GM18502 (cell line): ENCODE data around the gene MICAL3.

ENCODE experiments used
- ATAC-seq: cut with Tn5 transposase; IDR thresholded peaks from one replicate; pipeline ENCODE4 v1.9.1; 2021; ENCODE audit warnings: mild to moderate bottlenecking; ENCODE audit not compliant: unreplicated experiment, poor library complexity

The MICAL3 gene

GRCh38 chr22:17977371-17977770, 47.0 kb downstream of the MICAL3 start:
- no peak for ATAC-seq

GRCh38 chr22:17976121-17976520, 48.2 kb downstream of the MICAL3 start:
- no peak for ATAC-seq

GRCh38 chr22:17974703-17975372, 49.5 kb downstream of the MICAL3 start:
- no peak for ATAC-seq

- ATAC-seq = no peak
Measured at GRCh38 chr22:17974087-17974486, 50.3 kb downstream of the MICAL3 start.

- no peak for ATAC-seq
Measured at GRCh38 chr22:17973217-17973616, 51.1 kb downstream of the MICAL3 start.

GRCh38 chr22:17972385-17973191, 51.8 kb downstream of the MICAL3 start:
- ATAC-seq = no peak

- no peak for ATAC-seq
Measured at GRCh38 chr22:17971711-17972110, 52.6 kb downstream of the MICAL3 start.

GRCh38 chr22:17970201-17970708, 54.1 kb downstream of the MICAL3 start:
- no peak for ATAC-seq

- ATAC-seq = no peak
Measured at GRCh38 chr22:17969701-17970113, 54.7 kb downstream of the MICAL3 start.

GRCh38 chr22:17968126-17968525, 56.2 kb downstream of the MICAL3 start:
- no peak for ATAC-seq

GRCh38 chr22:17966403-17966717, 58.0 kb downstream of the MICAL3 start:
- ATAC-seq = no peak

GRCh38 chr22:17965538-17966402, 58.6 kb downstream of the MICAL3 start:
- no peak for ATAC-seq

- peak; percentile 80 for ATAC-seq
Measured at GRCh38 chr22:17964643-17965042, 59.7 kb downstream of the MICAL3 start.

- peak; percentile 31 for ATAC-seq
Measured at GRCh38 chr22:17964156-17964555, 60.2 kb downstream of the MICAL3 start.

- no peak for ATAC-seq
Measured at GRCh38 chr22:17963015-17963414, 61.3 kb downstream of the MICAL3 start.

GRCh38 chr22:17962168-17962567, 62.2 kb downstream of the MICAL3 start:
- no peak for ATAC-seq

GRCh38 chr22:17961446-17961729, 63.0 kb downstream of the MICAL3 start:
- ATAC-seq = no peak

- no peak for ATAC-seq
Measured at GRCh38 chr22:17960695-17961445, 63.5 kb downstream of the MICAL3 start.

- no peak for ATAC-seq
Measured at GRCh38 chr22:17960011-17960410, 64.3 kb downstream of the MICAL3 start.

GRCh38 chr22:17958166-17958565, 66.2 kb downstream of the MICAL3 start:
- no peak for ATAC-seq
